ENCODE results near the gene DBP.

The DBP gene

DNA sequence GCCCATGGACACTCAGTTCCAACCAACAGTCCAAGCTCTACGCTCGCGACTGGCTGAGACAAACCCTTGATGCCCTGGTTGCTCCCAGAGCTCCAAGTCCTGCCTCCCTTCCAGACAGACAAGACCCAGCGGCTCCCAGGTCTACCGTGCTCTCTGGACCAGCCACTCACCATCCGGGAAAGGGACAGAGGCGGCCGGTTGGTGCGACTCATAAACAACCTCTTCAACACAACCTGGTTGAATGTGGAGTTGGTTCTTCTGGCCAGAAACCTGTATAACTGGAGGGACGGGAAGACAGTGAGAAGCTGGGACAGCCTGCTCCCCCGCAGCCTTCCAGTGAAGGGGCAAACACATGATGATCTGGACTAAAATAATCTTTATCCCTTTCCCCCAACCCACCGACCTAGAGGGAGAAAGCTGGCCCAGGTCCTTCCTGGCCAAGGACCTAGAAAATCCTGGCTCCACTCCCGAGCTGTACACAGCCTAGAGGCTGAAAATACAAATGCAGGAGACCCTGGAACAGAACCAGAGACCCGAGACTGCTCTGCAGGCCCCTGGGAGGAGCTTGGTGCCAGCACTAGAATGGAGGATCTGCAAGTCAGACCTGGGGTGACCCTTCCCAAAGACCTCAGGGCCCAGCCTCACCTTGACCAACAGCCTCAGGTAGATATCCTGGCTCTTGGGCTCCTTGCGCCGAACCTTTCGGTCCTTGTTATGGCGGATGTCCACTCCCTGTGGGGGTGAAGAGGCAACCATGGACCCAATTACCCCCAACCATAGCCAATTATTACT, 19.8 kb downstream of the DBP start:
- POLR2A ChIA-PET, result interaction anchor here (0.9 to 3.7 kb wide), 2 partner anchors 8 to 12 kb away, joined by 3 to 38 read pairs; no protein-coding TSS in a partner anchor
- CTCF ChIA-PET, result interaction anchor here (1.1 to 3.7 kb wide), 8 partner anchors 9 to 219 kb away, joined by 3 to 21 read pairs (median 4); partner anchors contain the start of gene HSD17B14
- TF ChIP-seq, protein P1, sequence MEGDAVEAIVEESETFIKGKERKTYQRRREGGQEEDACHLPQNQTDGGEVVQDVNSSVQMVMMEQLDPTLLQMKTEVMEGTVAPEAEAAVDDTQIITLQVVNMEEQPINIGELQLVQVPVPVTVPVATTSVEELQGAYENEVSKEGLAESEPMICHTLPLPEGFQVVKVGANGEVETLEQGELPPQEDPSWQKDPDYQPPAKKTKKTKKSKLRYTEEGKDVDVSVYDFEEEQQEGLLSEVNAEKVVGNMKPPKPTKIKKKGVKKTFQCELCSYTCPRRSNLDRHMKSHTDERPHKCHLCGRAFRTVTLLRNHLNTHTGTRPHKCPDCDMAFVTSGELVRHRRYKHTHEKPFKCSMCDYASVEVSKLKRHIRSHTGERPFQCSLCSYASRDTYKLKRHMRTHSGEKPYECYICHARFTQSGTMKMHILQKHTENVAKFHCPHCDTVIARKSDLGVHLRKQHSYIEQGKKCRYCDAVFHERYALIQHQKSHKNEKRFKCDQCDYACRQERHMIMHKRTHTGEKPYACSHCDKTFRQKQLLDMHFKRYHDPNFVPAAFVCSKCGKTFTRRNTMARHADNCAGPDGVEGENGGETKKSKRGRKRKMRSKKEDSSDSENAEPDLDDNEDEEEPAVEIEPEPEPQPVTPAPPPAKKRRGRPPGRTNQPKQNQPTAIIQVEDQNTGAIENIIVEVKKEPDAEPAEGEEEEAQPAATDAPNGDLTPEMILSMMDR (IDR thresholded peaks at IDR 0.05; ENCODE audit: control extremely low read depth, extremely low read depth, low read depth, missing control alignments), result no peak
- DNase-seq (ENCODE audit: extremely low spot score), result no peak

DNA sequence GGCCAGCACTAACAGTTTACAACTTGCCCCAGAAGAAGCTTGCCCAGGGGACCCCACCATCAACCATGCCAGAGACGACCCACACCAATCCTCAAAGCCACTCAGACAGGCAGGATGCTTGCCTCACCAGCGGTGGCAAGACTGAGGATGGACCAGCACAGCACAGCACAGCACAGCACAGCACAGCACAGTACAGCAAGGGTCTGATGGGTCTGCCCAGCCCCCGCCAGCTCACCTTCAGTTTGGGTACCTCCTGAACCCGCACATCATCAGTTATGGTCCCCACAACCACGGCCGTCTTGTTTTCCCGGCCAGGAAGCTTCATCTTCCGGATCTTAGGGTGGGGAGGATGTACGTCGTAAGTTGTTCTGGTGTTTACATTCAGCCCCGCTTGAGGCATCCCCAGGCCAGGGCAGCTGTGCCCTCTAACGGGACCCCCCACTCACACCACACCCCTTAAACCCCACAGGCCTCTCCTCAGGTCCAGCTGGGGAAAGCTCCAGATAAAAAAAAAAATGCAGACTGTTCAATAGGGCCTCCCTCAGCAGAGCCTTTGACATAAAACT, 20.6 kb downstream of the DBP start:
- DNase-seq (ENCODE audit: extremely low spot score), result no peak
- POLR2A ChIA-PET, result interaction anchor here (0.6 to 3.7 kb wide), 3 partner anchors 8 to 84 kb away, joined by 5 to 38 read pairs (median 5); no protein-coding TSS in a partner anchor
- CTCF ChIA-PET, result interaction anchor here (1.1 to 3.7 kb wide), 7 partner anchors 8 to 220 kb away, joined by 3 to 21 read pairs (median 3); partner anchors contain the start of gene HSD17B14
- TF ChIP-seq, protein P1 (IDR thresholded peaks at IDR 0.05; ENCODE audit: control extremely low read depth, extremely low read depth, low read depth, missing control alignments), result no peak

DNA sequence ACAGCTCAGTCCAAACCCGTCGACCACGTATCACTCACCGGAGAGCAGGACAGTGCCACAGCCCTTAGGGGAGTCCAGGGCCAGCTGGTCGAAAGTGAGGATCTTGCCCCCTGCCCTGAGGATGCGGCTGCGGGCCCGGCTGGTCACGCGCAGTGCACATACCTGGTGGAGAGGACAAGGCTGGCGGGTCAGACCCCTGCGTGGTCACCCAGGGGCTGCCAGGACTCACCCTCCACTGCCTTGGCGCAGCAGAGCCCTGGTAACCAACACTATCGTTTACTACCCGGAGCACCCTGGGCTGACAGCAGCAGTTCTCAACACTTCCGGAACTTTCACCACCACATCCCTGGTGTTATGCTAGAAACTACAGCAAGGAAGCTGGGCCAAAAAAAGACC, 21.1 kb downstream of the DBP start:
- DNase-seq (ENCODE audit: extremely low spot score), result no peak
- CTCF ChIA-PET, result interaction anchor here (1.3 to 3.7 kb wide), 4 partner anchors 8 to 126 kb away, joined by 3 to 21 read pairs (median 10); no protein-coding TSS in a partner anchor
- TF ChIP-seq, protein P1 (IDR thresholded peaks at IDR 0.05; ENCODE audit: control extremely low read depth, extremely low read depth, low read depth, missing control alignments), result no peak
- POLR2A ChIA-PET, result interaction anchor here (0.6 to 3.7 kb wide), 3 partner anchors 7 to 83 kb away, joined by 5 to 38 read pairs (median 5); no protein-coding TSS in a partner anchor

DNA sequence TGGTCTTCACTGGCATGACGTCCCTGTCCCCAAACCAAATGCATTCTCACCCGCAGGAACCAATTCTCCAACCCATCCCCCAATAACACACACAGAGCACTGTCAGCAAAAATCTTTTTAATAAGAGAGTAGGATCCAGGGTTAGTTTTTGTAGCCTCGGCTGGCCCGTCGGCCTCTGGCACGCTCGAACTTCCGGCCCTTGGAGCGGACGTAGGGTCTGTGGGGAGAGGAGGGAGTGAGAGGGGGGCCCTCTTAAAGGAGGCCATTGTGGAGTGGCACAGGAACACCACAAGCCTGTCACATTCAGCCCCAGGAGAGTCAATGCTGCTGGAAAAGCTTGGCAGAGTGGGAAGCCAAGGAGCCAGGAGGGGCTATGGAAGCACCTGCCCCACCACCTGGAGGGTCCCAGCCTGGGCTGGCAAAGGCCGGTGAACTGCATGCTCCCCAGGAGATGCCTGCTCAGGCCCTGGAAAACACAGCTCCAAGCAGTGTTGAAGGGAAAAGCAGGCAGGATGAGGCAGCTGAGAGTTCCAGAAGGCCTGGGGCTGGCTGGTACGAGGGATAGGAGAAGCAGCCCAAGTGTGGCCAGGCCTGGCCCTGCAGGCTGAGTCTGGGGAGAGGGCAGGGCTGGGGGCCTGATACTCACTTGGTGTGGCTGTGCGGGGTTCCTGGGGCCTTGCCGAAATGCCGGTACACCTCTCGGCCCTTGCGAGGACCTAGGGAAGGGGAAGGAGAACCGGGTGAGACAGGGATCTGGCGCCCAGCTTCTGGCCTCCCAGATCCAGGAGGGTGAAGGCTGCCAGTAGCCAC, 21.7 kb downstream of the DBP start:
- POLR2A ChIA-PET, result interaction anchor here (1.3 kb wide), 1 partner anchor 9 kb away, joined by 5 read pairs; no protein-coding TSS in a partner anchor
- TF ChIP-seq, protein P1 (IDR thresholded peaks at IDR 0.05; ENCODE audit: control extremely low read depth, extremely low read depth, low read depth, missing control alignments), result no peak
- DNase-seq (ENCODE audit: extremely low spot score), result no peak
- CTCF ChIA-PET, result interaction anchor here (1.3 to 3.7 kb wide), 2 partner anchors 9 to 27 kb away, joined by 3 to 15 read pairs; no protein-coding TSS in a partner anchor

DNA sequence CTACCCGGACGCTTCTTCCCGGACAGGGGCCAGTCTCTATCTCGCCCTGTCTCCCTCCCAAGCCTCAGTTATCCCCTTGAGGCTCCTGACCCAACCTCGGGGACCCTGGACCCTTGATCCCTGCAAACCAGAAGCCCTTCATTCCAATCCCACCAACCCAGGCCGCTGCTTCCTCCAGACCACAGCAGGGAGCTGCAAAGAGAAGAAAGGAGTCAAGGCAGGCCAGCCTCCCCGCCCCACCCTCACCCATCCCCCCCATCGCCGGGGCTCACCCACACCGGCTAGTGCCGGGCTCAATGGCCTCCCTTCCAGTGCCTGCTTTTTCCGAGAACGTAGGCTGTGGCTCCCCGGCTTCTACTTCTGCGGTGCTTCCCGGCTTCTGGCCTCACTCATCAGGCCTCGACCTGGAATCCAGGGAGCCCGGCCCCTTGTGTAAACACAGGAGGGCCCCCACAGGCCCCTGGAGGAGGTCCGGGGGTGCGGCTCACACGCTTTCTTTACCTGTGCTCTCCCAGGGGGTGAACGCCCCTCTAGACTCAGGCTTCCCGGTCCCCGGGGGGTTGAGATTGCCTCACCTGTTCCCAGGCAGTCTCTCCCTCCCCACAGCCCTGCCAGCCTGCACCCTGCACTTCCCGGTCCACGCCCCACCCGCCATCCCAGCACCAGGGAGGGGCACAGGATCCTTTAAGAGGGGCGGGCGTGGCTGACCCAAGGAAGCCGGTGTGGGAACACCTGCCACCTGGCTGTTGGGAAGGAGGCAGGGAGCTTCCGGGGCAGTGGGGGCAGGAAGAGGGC, 22.5 kb downstream of the DBP start, which contains the start of gene FAM83E:
Gene FAM83E, minus strand, starts transcription at position 641 of the 795 bp plus-strand sequence. CDS start 1,704 bp downstream, outside the sequence.
- ChIA-PET CTCF (interaction anchor here (3.7 kb wide), 1 partner anchor 26 kb away, joined by 15 read pairs; no protein-coding TSS in a partner anchor), POLR2A (interaction anchor here (0.5 to 1.3 kb wide), 4 partner anchors 9 to 201 kb away, joined by 3 to 5 read pairs (median 4); no protein-coding TSS in a partner anchor)
- TF ChIP-seq, protein P1 (IDR thresholded peaks at IDR 0.05; ENCODE audit: control extremely low read depth, extremely low read depth, low read depth, missing control alignments), result no peak
- no peak for DNase-seq (ENCODE audit: extremely low spot score)
